Measurements from ENCODE around the gene ZNF775. TPM values are rescaled to one million over a fixed set of nuclear protein-coding genes. Genes with fewer than 3 reads are reported as not detected.
A peak's percentile ranks its signal among the peaks of the same experiment; 100 is the strongest.

Gene ZNF775
- total RNA-seq, 1 donor from 2014 or later = 3.0 TPM

DNA sequence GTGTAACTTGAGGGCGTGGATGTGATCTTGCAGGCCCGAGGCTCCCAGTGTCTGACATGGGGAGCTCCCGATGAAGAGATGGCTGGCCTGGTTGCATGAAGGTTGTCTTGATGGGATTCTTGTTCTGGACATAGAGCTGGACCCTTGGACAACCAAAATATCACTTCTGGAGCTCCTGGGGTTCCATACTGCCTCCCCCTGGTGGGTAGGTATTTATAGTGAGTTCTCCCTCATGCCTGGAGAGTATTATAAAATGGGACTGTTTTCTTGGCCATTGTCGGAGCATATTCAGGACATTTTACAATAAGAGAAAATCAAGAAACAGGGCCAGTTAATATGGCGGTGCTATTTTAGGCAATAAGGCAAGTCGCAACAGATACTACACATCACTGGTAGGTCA lies 38.7 kb downstream of the ZNF775 start:
- TF ChIP-seq, protein P1, sequence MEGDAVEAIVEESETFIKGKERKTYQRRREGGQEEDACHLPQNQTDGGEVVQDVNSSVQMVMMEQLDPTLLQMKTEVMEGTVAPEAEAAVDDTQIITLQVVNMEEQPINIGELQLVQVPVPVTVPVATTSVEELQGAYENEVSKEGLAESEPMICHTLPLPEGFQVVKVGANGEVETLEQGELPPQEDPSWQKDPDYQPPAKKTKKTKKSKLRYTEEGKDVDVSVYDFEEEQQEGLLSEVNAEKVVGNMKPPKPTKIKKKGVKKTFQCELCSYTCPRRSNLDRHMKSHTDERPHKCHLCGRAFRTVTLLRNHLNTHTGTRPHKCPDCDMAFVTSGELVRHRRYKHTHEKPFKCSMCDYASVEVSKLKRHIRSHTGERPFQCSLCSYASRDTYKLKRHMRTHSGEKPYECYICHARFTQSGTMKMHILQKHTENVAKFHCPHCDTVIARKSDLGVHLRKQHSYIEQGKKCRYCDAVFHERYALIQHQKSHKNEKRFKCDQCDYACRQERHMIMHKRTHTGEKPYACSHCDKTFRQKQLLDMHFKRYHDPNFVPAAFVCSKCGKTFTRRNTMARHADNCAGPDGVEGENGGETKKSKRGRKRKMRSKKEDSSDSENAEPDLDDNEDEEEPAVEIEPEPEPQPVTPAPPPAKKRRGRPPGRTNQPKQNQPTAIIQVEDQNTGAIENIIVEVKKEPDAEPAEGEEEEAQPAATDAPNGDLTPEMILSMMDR (IDR thresholded peaks at IDR 0.05) = no peak
- TF ChIP-seq EZH2phosphoT487 (IDR thresholded peaks at IDR 0.05) = no peak
- no peak for TF ChIP-seq EZH2 (IDR thresholded peaks at IDR 0.05)
- DNase-seq (ENCODE audit: low spot score) = no peak
- H3K4me1 Mint-ChIP-seq = peaks cover 29% of the 10 kb centered on the region
- Histone ChIP-seq H3K9ac (no peak overlapping the region), H4K20me1 (ENCODE audit: low read depth) (no peaks in the 10 kb centered on the region), H3K27ac (no peak overlapping the region), H3K4me1 (no peaks in the 10 kb centered on the region), H3F3A (ENCODE audit: low read depth) (no peaks in the 10 kb centered on the region), H3K79me2 (ENCODE audit: low read depth) (no peaks in the 10 kb centered on the region), H2AFZ (replicated peaks) (no peak overlapping the region), H3K4me2 (no peak overlapping the region), H3K27me3 (peaks cover 16% of the 10 kb centered on the region), H3K4me3 (no peak overlapping the region), H3K9me3 (ENCODE audit: low read depth) (no peaks in the 10 kb centered on the region), H3K36me3 (no peaks in the 10 kb centered on the region)
- H3K27ac Mint-ChIP-seq = no peak overlapping the region
- H3K27me3 Mint-ChIP-seq (ENCODE audit: insufficient read depth, low read depth) = peaks cover 12% of the 10 kb centered on the region
- H3K4me3 Mint-ChIP-seq = no peak overlapping the region
- no peaks in the 10 kb centered on the region for H3K9me3 Mint-ChIP-seq
- H3K36me3 Mint-ChIP-seq = no peaks in the 10 kb centered on the region

DNA sequence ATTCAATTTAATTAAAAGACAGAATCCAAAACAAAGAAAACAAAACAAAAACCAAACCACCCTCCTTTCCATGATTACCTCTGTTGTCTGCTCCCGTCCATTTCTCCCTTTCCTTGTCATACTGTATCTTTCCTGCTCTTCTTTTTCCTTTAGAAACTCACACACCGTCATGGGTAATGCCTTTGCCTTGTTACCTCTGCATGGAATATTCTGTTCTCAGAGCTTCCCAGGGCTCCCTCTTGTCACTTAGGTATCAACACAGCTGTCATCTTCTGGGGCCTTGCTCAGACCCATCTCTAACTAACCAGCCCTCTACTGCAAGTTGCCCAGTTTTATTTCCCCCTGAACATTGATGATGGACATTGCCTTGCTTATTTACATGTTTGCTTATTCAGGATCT lies 41.1 kb downstream of the ZNF775 start:
- Histone ChIP-seq H3K36me3 (no peaks in the 10 kb centered on the region), H3F3A (ENCODE audit: low read depth) (no peaks in the 10 kb centered on the region), H4K20me1 (ENCODE audit: low read depth) (no peaks in the 10 kb centered on the region), H3K4me1 (no peaks in the 10 kb centered on the region), H3K4me3 (no peak overlapping the region), H2AFZ (replicated peaks) (peak overlapping the region; percentile 78), H3K9ac (no peak overlapping the region), H3K79me2 (ENCODE audit: low read depth) (no peaks in the 10 kb centered on the region), H3K9me3 (ENCODE audit: low read depth) (no peaks in the 10 kb centered on the region), H3K4me2 (no peak overlapping the region), H3K27me3 (peaks cover 16% of the 10 kb centered on the region), H3K27ac (no peak overlapping the region)
- no peak for DNase-seq (ENCODE audit: low spot score)
- Mint-ChIP-seq H3K27me3 (ENCODE audit: insufficient read depth, low read depth) (peaks cover 9% of the 10 kb centered on the region), H3K36me3 (no peaks in the 10 kb centered on the region), H3K9me3 (peaks cover 3% of the 10 kb centered on the region), H3K4me3 (no peak overlapping the region), H3K4me1 (peaks cover 22% of the 10 kb centered on the region), H3K27ac (no peak overlapping the region)
- no peak for TF ChIP-seq EZH2phosphoT487 (IDR thresholded peaks at IDR 0.05)
- TF ChIP-seq, protein P1 (IDR thresholded peaks at IDR 0.05) = no peak
- no peak for TF ChIP-seq EZH2 (IDR thresholded peaks at IDR 0.05)

GRCh38 chr7:150420987-150421674 lies 42.0 kb downstream of the ZNF775 start:
- H3K4me1 Mint-ChIP-seq = peaks cover 14% of the 10 kb centered on the region
- DNase-seq (ENCODE audit: low spot score) = peak; percentile 87
- peaks cover 7% of the 10 kb centered on the region for H3K27me3 Mint-ChIP-seq (ENCODE audit: insufficient read depth, low read depth)
- H3K9me3 ChIP-seq (ENCODE audit: low read depth) = no peaks in the 10 kb centered on the region
- peak overlapping the region; percentile 31 for H3K27ac Mint-ChIP-seq
- H3K4me1 ChIP-seq = no peaks in the 10 kb centered on the region
- H3K9me3 Mint-ChIP-seq = peaks cover 3% of the 10 kb centered on the region
- peaks cover 16% of the 10 kb centered on the region for H3K27me3 ChIP-seq
- no peaks in the 10 kb centered on the region for H3K79me2 ChIP-seq (ENCODE audit: low read depth)
- no peak overlapping the region for H3K4me3 Mint-ChIP-seq
- peak overlapping the region; percentile 78 for H2AFZ ChIP-seq (replicated peaks)
- H4K20me1 ChIP-seq (ENCODE audit: low read depth) = no peaks in the 10 kb centered on the region
- H3F3A ChIP-seq (ENCODE audit: low read depth) = no peaks in the 10 kb centered on the region
- H3K9ac ChIP-seq = no peak overlapping the region
- H3K27ac ChIP-seq = no peak overlapping the region
- H3K36me3 ChIP-seq = no peaks in the 10 kb centered on the region
- H3K4me3 ChIP-seq = no peak overlapping the region
- TF ChIP-seq, protein P1 (IDR thresholded peaks at IDR 0.05) = peak; percentile 96
- TF ChIP-seq EZH2phosphoT487 (IDR thresholded peaks at IDR 0.05) (no peak), EZH2 (IDR thresholded peaks at IDR 0.05) (peak; percentile 52)
- no peaks in the 10 kb centered on the region for H3K36me3 Mint-ChIP-seq
- H3K4me2 ChIP-seq = no peak overlapping the region
